Liver (tissue), 3 donors: ENCODE data around the gene PROZ.

Experiments used
- EGR1 ChIP-seq, 2 donors: IDR thresholded peaks; 2 replicates each; pipeline ENCODE4 v1.6.1; 2016 to 2018; ENCODE audit warnings: antibody characterized with exemption in 2 of 2, low read depth in 2 of 2
- GABPA ChIP-seq, 2 donors: IDR thresholded peaks in 1 of 2; conservative IDR thresholded peaks in 1 of 2; 2 replicates each; pipeline ENCODE4 v1.6.1; 2016; ENCODE audit warnings: antibody characterized with exemption in 2 of 2, mild to moderate bottlenecking in 1 of 2, moderate library complexity in 1 of 2
- JUND ChIP-seq, 2 donors: IDR thresholded peaks; 2 replicates each; pipeline ENCODE4 v1.6.1; 2016; ENCODE audit warnings: antibody characterized with exemption in 2 of 2
- NR2F2 ChIP-seq: IDR thresholded peaks from 2 replicates; pipeline ENCODE4 v1.6.1; 2016; ENCODE audit warnings: antibody characterized with exemption
- RAD21 ChIP-seq, 2 donors: IDR thresholded peaks; 2 replicates each; pipeline ENCODE4 v1.6.1; 2016; ENCODE audit warnings: antibody characterized with exemption in 2 of 2, mild to moderate bottlenecking in 2 of 2
- RXRA ChIP-seq, 2 donors: IDR thresholded peaks; 2 replicates each; pipeline ENCODE4 v1.6.1; 2017 to 2018; ENCODE audit warnings: antibody characterized with exemption in 2 of 2, mild to moderate bottlenecking in 1 of 2
- SP1 ChIP-seq: IDR thresholded peaks from 2 replicates; pipeline ENCODE4 v1.6.1; 2018; ENCODE audit warnings: antibody characterized with exemption, mild to moderate bottlenecking
- TAF1 ChIP-seq: conservative IDR thresholded peaks from 2 replicates; pipeline ENCODE4 v1.6.1; 2016; ENCODE audit warnings: antibody characterized with exemption, mild to moderate bottlenecking
- YY1 ChIP-seq: IDR thresholded peaks from 2 replicates; pipeline ENCODE4 v1.6.1; 2016; ENCODE audit warnings: antibody characterized with exemption, mild to moderate bottlenecking
- TF ChIP-seq, protein P1 (sequence below): fragments of 150-350 bp; IDR thresholded peaks from 2 replicates; pipeline ENCODE4 v1.5.1; 2017; ENCODE audit warnings: improper control_type of control experiment, low read depth, low read length; ENCODE audit not compliant: missing input control
- TF ChIP-seq, protein P2 (sequence below): IDR thresholded peaks from 2 replicates; pipeline ENCODE4 v1.6.1; 2016; ENCODE audit warnings: antibody characterized with exemption, mild to moderate bottlenecking
- TF ChIP-seq, protein P3 (sequence below): IDR thresholded peaks from 2 replicates; pipeline ENCODE4 v1.6.1; 2016; ENCODE audit warnings: antibody characterized with exemption
- TF ChIP-seq, protein P4 (sequence below): IDR thresholded peaks from 2 replicates; pipeline ENCODE4 v1.6.1; 2016; ENCODE audit warnings: antibody characterized with exemption
- TF ChIP-seq, protein P5 (sequence below): IDR thresholded peaks from 2 replicates; pipeline ENCODE4 v1.6.1; 2016; ENCODE audit warnings: antibody characterized with exemption
- donor health status: healthy.
- donor health status: healthy.

DNA sequence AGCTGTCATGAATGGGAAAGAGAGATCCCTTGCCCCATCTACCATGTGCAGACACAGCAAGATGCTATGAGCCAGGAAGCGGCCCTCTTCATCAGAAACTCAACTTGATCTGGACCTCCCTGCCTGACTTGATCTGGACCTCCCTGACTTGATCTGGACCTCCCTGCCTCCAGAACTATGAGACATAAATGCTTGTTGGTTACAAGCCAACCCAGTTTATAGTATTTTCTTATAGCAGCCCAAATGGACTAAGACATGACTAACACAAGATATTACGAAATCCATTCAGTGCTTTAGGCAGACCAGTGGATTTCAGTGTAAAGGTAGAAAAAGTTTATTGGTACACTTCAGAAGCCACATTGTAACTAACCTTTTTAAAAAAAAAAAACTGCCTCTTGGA lies 34.5 kb downstream of the PROZ start:
- TF ChIP-seq, protein P1, sequence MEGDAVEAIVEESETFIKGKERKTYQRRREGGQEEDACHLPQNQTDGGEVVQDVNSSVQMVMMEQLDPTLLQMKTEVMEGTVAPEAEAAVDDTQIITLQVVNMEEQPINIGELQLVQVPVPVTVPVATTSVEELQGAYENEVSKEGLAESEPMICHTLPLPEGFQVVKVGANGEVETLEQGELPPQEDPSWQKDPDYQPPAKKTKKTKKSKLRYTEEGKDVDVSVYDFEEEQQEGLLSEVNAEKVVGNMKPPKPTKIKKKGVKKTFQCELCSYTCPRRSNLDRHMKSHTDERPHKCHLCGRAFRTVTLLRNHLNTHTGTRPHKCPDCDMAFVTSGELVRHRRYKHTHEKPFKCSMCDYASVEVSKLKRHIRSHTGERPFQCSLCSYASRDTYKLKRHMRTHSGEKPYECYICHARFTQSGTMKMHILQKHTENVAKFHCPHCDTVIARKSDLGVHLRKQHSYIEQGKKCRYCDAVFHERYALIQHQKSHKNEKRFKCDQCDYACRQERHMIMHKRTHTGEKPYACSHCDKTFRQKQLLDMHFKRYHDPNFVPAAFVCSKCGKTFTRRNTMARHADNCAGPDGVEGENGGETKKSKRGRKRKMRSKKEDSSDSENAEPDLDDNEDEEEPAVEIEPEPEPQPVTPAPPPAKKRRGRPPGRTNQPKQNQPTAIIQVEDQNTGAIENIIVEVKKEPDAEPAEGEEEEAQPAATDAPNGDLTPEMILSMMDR = no peak
- TF ChIP-seq YY1 (no peak), RAD21 (IDR thresholded peaks at IDR 0.05) (no peak), SP1 (no peak), TAF1 (no peak), GABPA (IDR thresholded peaks at IDR 0.05 in 1 of 2, conservative IDR thresholded peaks at IDR 0.05 in 1 of 2) (no peak), EGR1 (IDR thresholded peaks at IDR 0.05; ENCODE audit: low read depth in 2 of 2) (no peak), NR2F2 (no peak), RXRA (IDR thresholded peaks at IDR 0.05) (no peak), JUND (IDR thresholded peaks at IDR 0.05) (no peak)
- TF ChIP-seq, protein P2, sequence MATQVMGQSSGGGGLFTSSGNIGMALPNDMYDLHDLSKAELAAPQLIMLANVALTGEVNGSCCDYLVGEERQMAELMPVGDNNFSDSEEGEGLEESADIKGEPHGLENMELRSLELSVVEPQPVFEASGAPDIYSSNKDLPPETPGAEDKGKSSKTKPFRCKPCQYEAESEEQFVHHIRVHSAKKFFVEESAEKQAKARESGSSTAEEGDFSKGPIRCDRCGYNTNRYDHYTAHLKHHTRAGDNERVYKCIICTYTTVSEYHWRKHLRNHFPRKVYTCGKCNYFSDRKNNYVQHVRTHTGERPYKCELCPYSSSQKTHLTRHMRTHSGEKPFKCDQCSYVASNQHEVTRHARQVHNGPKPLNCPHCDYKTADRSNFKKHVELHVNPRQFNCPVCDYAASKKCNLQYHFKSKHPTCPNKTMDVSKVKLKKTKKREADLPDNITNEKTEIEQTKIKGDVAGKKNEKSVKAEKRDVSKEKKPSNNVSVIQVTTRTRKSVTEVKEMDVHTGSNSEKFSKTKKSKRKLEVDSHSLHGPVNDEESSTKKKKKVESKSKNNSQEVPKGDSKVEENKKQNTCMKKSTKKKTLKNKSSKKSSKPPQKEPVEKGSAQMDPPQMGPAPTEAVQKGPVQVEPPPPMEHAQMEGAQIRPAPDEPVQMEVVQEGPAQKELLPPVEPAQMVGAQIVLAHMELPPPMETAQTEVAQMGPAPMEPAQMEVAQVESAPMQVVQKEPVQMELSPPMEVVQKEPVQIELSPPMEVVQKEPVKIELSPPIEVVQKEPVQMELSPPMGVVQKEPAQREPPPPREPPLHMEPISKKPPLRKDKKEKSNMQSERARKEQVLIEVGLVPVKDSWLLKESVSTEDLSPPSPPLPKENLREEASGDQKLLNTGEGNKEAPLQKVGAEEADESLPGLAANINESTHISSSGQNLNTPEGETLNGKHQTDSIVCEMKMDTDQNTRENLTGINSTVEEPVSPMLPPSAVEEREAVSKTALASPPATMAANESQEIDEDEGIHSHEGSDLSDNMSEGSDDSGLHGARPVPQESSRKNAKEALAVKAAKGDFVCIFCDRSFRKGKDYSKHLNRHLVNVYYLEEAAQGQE = no peak
- TF ChIP-seq, protein P3, sequence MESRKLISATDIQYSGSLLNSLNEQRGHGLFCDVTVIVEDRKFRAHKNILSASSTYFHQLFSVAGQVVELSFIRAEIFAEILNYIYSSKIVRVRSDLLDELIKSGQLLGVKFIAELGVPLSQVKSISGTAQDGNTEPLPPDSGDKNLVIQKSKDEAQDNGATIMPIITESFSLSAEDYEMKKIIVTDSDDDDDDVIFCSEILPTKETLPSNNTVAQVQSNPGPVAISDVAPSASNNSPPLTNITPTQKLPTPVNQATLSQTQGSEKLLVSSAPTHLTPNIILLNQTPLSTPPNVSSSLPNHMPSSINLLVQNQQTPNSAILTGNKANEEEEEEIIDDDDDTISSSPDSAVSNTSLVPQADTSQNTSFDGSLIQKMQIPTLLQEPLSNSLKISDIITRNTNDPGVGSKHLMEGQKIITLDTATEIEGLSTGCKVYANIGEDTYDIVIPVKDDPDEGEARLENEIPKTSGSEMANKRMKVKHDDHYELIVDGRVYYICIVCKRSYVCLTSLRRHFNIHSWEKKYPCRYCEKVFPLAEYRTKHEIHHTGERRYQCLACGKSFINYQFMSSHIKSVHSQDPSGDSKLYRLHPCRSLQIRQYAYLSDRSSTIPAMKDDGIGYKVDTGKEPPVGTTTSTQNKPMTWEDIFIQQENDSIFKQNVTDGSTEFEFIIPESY = no peak
- TF ChIP-seq, protein P4, sequence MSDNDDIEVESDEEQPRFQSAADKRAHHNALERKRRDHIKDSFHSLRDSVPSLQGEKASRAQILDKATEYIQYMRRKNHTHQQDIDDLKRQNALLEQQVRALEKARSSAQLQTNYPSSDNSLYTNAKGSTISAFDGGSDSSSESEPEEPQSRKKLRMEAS = no peak
- TF ChIP-seq, protein P5, sequence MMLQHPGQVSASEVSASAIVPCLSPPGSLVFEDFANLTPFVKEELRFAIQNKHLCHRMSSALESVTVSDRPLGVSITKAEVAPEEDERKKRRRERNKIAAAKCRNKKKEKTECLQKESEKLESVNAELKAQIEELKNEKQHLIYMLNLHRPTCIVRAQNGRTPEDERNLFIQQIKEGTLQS = no peak
